Prostate gland (tissue), 2 donors: ENCODE measurements around the gene KCNN1. TPM values are rescaled to one million over a fixed set of nuclear protein-coding genes. Genes with fewer than 3 reads are reported as not detected.
"Not testable (repeated sequence)": the region's sequence is repeated elsewhere in the genome, so short reads cannot be mapped to it uniquely, and the experiment has no call there.

Source experiments
- DNase-seq: peaks from one replicate; pipeline ENCODE4 v3.0.0-alpha.2; 2019; ENCODE audit warnings: low spot score
- H3K27ac ChIP-seq, 2 donors: fragments of 200-600 bp; sonication (generic); 2 replicates each; pipeline ENCODE4 v1.5.1; 2017 to 2019
- H3K27me3 ChIP-seq: fragments of 200-600 bp; sonication (generic); replicated peaks from 2 replicates; pipeline ENCODE4 v1.5.1; 2019; ENCODE audit not compliant: insufficient read depth
- H3K36me3 ChIP-seq, 2 donors: fragments of 200-600 bp; sonication (generic); 1 replicate in 1 of 2; 2 replicates in 1 of 2; pipeline versions ENCODE4 v1.5.1 to v1.8.1; 2017 to 2019
- H3K4me1 ChIP-seq: fragments of 200-600 bp; sonication (generic); replicated peaks from 2 replicates; pipeline ENCODE4 v1.5.1; 2019
- H3K4me3 ChIP-seq, 2 donors: fragments of 200-600 bp; sonication (generic); 2 replicates each; pipeline ENCODE4 v1.5.1; 2017 to 2019
- H3K9me3 ChIP-seq: fragments of 200-600 bp; sonication (generic); 2 replicates; pipeline ENCODE4 v1.5.1; 2017
- POLR2A ChIP-seq: fragments of 450-650 bp; IDR thresholded peaks from one replicate; pipeline ENCODE4 v1.6.1; 2016; ENCODE audit warnings: antibody characterized with exemption, mild to moderate bottlenecking
- POLR2AphosphoS5 ChIP-seq: sonication (generic); formaldehyde crosslinking; IDR thresholded peaks from one replicate; pipeline ENCODE4 v1.6.1; 2017; ENCODE audit warnings: antibody characterized with exemption
- WGBS: methylation state at CpG from one replicate; pipeline ENCODE4 v1.1.5; 2018; 5-methylcytosine and 5-hydroxymethylcytosine counted together
- intact Hi-C: fragments of 100-400 bp; cut with DNase I; formaldehyde crosslinking; loops from one replicate; pipeline ENCODE4 v1.14.2; 2022
- total RNA-seq, 2 donors: library from RNA; depleted of rRNA; stranded (reverse); fragments of >200 nt; gene quantifications; one replicate each; pipeline ENCODE4 v1.1.0, GENCODE V29; 2016
- TF ChIP-seq, protein P1 (sequence below), 4 experiments: fragments of 200-600 bp in 2 of 4; fragments of 450-650 bp in 2 of 4; sonication (generic) in 2 of 4; IDR thresholded peaks; 1 replicate in 3 of 4; 2 replicates in 1 of 4; pipeline ENCODE4 v1.5.1; 2016 to 2019; ENCODE audit warnings: antibody characterized with exemption in 4 of 4, mild to moderate bottlenecking in 2 of 4, moderate library complexity in 2 of 4

Gene KCNN1
- total RNA-seq, 2 donors from 2014 or later, result 0.36 to 5.6 TPM

DNA sequence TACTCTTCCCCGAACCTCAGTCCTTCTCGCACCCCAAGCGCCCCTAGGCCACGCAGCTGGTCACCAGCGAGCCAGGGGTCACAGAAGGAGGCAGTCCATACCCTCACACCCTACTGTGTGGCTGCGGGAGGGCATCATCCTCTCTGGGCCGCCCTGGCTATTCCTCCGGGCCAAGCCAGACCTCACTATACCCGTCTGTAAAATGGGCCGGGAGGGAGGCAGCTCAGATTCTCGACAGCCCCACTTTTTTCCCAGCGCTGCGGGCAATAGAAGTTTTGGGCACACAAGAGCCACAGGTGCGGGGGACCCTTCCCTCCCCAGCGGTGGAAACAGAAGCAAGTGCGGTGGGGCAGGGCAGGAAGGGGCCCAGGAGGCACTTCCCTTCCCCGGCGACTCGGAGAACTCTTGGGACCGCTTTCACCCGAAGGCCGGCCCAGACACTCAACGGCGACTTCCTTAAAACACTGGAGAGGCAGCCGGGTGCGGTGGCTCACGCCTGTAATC is 35.5 kb downstream of the KCNN1 start:
- TF ChIP-seq POLR2AphosphoS5 (no peak), POLR2A (no peak)
- TF ChIP-seq, protein P1, sequence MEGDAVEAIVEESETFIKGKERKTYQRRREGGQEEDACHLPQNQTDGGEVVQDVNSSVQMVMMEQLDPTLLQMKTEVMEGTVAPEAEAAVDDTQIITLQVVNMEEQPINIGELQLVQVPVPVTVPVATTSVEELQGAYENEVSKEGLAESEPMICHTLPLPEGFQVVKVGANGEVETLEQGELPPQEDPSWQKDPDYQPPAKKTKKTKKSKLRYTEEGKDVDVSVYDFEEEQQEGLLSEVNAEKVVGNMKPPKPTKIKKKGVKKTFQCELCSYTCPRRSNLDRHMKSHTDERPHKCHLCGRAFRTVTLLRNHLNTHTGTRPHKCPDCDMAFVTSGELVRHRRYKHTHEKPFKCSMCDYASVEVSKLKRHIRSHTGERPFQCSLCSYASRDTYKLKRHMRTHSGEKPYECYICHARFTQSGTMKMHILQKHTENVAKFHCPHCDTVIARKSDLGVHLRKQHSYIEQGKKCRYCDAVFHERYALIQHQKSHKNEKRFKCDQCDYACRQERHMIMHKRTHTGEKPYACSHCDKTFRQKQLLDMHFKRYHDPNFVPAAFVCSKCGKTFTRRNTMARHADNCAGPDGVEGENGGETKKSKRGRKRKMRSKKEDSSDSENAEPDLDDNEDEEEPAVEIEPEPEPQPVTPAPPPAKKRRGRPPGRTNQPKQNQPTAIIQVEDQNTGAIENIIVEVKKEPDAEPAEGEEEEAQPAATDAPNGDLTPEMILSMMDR (IDR thresholded peaks at IDR 0.05), result no peak
- 94% methylated on average over 27 of the region's 27 CpGs for WGBS
- peak overlapping the region in 1 of 2 donors; percentile 86 for H3K27ac ChIP-seq
- no peaks in the 10 kb centered on the region for H3K36me3 ChIP-seq
- intact Hi-C loops, result loop anchor here (10.0 kb wide), 1 partner anchor 152 kb away; the partner anchor contains the start of gene PIK3R2
- peak overlapping the region in 1 of 2 donors; percentile 71 for H3K4me3 ChIP-seq
- DNase-seq, result no peak
- H3K27me3 ChIP-seq, result no peaks in the 10 kb centered on the region
- H3K4me1 ChIP-seq, result no peaks in the 10 kb centered on the region
- no peaks in the 10 kb centered on the region for H3K9me3 ChIP-seq

DNA sequence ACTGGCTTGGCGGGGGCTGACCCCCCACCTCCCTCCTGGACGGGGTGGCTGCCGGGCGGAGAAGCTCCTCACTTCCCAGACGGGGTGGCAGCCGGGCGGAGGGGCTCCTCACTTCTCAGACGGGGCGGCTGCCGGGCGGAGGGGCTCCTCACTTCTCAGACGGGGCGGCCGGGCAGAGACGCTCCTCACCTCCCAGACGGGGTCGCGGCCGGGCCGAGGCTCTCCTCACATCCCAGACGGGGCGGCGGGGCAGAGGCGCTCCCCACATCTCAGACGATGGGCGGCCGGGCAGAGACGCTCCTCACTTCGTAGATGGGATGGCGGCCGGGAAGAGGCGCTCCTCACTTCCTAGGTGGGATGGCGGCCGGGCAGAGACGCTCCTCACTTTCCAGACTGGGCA is 38.8 kb downstream of the KCNN1 start:
- H3K4me1 ChIP-seq, result not testable (repeated sequence)
- 95% methylated on average over 32 of the region's 35 CpGs for WGBS

DNA sequence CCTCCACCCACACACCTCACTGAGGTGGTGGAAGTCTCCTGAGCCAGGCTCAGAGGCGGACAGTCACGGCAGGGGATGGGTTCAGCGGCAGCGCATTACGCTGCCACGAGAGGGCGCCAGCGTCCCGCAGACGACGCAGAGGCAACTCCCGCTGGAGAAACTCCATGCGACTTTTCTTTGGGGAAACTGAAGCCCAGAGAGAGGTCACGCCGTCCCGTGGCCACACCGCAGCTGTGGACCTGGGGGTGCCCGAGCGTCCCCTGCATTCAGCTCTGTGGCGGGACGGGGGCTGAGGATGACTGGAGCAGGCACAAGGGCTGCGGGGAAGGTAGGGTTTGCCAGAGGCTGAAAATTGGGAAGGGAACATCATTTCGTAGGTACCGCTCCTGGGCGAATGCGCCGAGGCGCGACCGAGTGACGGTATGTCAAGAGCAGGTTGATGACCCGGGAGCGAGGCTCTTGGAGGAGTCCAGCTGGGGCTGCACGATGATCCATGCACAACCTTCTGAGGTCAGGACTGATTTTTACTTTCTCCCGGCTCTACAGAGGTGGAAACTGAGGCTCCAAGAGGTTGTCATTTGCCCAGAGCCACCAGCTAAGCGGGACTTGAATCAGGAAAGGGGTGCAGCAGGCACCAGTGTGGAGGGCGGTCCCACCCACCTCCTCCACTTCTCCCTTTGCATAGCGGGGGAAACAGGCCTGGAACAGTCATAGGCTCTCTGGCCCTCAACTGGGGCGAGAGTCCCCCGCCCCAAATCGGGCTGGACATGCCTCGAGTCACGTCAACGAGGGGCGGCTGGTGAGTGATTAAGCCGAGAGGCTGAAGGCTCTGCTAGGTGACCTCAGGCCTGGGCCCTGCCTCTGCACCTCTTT is 40.4 kb downstream of the KCNN1 start:
- TF ChIP-seq POLR2A (peak; percentile 64), POLR2AphosphoS5 (peak; percentile 85)
- TF ChIP-seq, protein P1 (IDR thresholded peaks at IDR 0.05), result peak; percentile 95 to 99 (median 99)
- no peaks in the 10 kb centered on the region for H3K27me3 ChIP-seq
- H3K4me3 ChIP-seq, result peak overlapping the region; percentile 28 to 37
- peaks cover 2% of the 10 kb centered on the region for H3K4me1 ChIP-seq
- no peaks in the 10 kb centered on the region for H3K9me3 ChIP-seq
- peak overlapping the region; percentile 73 to 87 for H3K27ac ChIP-seq
- WGBS, result 2% methylated on average over 37 of the region's 46 CpGs
- H3K36me3 ChIP-seq, result peaks cover 9 to 15% of the 10 kb centered on the region in 2 donors
- peak; percentile 79 for DNase-seq
- intact Hi-C loops, result loop anchor here (1.0 to 10.0 kb wide), 2 partner anchors 51 to 148 kb away; partner anchors contain the start of gene PIK3R2

More for the DNA sequence above, 38.8 kb downstream of the KCNN1 start:
- not testable (repeated sequence) for H3K9me3 ChIP-seq, H3K4me3 ChIP-seq, DNase-seq, H3K27ac ChIP-seq, H3K27me3 ChIP-seq
- intact Hi-C loops, result loop anchor here (10.0 kb wide), 1 partner anchor 149 kb away; the partner anchor contains the start of gene PIK3R2
- peaks cover 9 to 15% of the 10 kb centered on the region in 2 donors for H3K36me3 ChIP-seq

DNA sequence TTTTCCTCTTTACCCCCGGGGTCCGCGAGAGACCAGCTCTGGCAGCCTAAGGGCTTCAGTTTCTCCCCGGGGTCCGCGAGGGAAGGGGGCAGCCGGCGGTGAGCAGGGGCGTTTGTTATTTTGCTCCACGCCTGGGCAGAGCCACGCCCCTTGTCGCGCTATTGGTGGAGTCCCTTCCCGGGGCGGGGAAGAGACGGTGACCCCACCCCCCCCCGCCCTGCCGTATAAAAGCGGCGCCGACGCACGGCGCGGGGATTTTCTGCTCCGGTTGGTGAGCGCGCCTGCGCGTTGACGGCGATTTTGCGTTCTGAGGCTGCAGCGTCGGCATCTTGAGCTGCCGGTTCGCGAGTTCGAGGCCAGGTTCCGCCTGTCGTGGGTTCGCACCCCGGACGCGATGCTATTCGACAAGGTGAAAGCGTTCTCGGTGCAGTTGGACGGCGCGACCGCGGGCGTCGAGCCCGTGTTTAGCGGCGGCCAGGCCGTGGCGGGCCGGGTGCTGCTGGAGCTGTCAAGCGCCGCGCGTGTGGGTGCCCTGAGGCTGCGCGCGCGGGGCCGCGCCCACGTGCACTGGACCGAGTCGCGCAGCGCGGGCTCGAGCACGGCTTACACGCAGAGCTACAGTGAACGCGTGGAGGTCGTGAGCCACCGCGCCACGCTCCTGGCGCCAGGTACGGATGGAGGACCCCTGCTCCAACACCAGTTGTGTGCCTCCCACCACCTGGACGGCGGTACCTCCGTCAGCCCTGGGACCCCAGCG is 41.2 kb downstream of the KCNN1 start, which contains the start of gene ARRDC2:
ARRDC2 (plus strand) TSS at position 254 of the 757 bp plus-strand sequence; CDS start at position 395, 141 bp downstream.
- WGBS, result 17% methylated on average over 69 of the region's 92 CpGs
- Histone ChIP-seq H3K4me1 (peaks cover 2% of the 10 kb centered on the region), H3K9me3 (no peaks in the 10 kb centered on the region), H3K4me3 (peak within 1 kb of the TSS; percentile 28 to 37), H3K36me3 (peaks cover 9 to 15% of the 10 kb centered on the region in 2 donors), H3K27me3 (no peaks in the 10 kb centered on the region), H3K27ac (peak within 1 kb of the TSS; percentile 73 to 87)
- peak; percentile 87 for DNase-seq
- peak; percentile 87 for TF ChIP-seq POLR2AphosphoS5
- TF ChIP-seq POLR2A, result peak; percentile 72
- TF ChIP-seq, protein P1 (IDR thresholded peaks at IDR 0.05), result no peak
- intact Hi-C loops, result loop anchor here (1.0 to 10.0 kb wide), 2 partner anchors 50 to 147 kb away; partner anchors contain the start of gene PIK3R2

DNA sequence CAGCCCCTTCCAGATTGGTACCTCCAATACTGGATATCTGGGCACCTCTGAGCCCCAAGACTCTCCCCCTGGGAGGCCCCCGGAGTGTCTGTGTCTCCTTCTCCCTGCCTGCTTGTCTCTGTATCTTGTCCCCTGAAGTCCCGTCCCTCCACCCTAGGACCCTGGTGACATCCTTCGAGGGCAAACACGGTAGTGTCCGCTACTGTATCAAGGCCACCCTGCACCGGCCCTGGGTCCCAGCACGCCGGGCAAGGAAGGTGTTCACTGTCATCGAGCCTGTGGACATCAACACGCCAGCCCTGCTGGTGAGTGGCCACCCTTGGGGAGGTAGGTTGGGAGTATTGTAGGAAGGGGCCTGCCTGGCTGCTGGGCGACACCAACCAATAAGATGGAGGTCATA is 41.9 kb downstream of the KCNN1 start:
- Histone ChIP-seq H3K4me1 (peaks cover 2% of the 10 kb centered on the region), H3K27ac (peak overlapping the region; percentile 73 to 87), H3K9me3 (no peaks in the 10 kb centered on the region), H3K36me3 (peaks cover 9 to 15% of the 10 kb centered on the region in 2 donors), H3K27me3 (no peaks in the 10 kb centered on the region), H3K4me3 (peak overlapping the region; percentile 28 to 37)
- intact Hi-C loops, result loop anchor here (10.0 kb wide), 1 partner anchor 146 kb away; the partner anchor contains the start of gene PIK3R2
- TF ChIP-seq POLR2A, result no peak
- 95% methylated on average over 10 of the region's 11 CpGs for WGBS
- no peak for DNase-seq
